Tibial nerve (tissue), 4 donors: ENCODE measurements around the gene KRT33B. TPM values are rescaled to one million over a fixed set of nuclear protein-coding genes. Genes with fewer than 3 reads are reported as not detected.
"Not testable (repeated sequence)": the region's sequence is repeated elsewhere in the genome, so short reads cannot be mapped to it uniquely, and the experiment has no call there.

Experiments
- DNase-seq, 2 donors: peaks; one replicate each; pipeline ENCODE4 v3.0.0-alpha.2; 2019; ENCODE audit warnings: low spot score in 2 of 2
- H3K27ac ChIP-seq, 4 donors: fragments of 200-600 bp; sonication (generic) in 3 of 4; one replicate each; pipeline ENCODE4 v1.5.1; 2017 to 2019; ENCODE audit warnings: mild to moderate bottlenecking in 1 of 4
- H3K27me3 ChIP-seq, 2 donors: fragments of 200-600 bp; sonication (generic) in 1 of 2; one replicate each; pipeline versions ENCODE4 v1.5.1 to v1.6.0; 2017 to 2019
- H3K36me3 ChIP-seq, 3 donors: fragments of 200-600 bp; sonication (generic); one replicate each; pipeline ENCODE4 v1.5.1; 2018 to 2019
- H3K4me1 ChIP-seq, 4 donors: fragments of 200-600 bp; sonication (generic) in 3 of 4; one replicate each; pipeline ENCODE4 v1.5.1; 2017 to 2019
- H3K4me3 ChIP-seq, 4 donors: fragments of 200-600 bp; sonication (generic) in 3 of 4; one replicate each; pipeline ENCODE4 v1.5.1; 2017 to 2019; ENCODE audit warnings: mild to moderate bottlenecking in 1 of 4, moderate library complexity in 1 of 4
- H3K9me3 ChIP-seq, 4 donors: fragments of 200-600 bp; sonication (generic) in 3 of 4; one replicate each; pipeline ENCODE4 v1.5.1; 2017 to 2019
- CTCF ChIP-seq, 5 experiments: fragments of 200-600 bp in 3 of 5; fragments of 450-650 bp in 2 of 5; sonication (generic) in 3 of 5; IDR thresholded peaks; one replicate each; pipeline ENCODE4 v1.5.1; 2016 to 2019; ENCODE audit warnings: antibody characterized with exemption in 5 of 5, mild to moderate bottlenecking in 3 of 5, moderate library complexity in 2 of 5
- EP300 ChIP-seq, 2 donors: sonication (generic); formaldehyde crosslinking; IDR thresholded peaks; one replicate each; pipeline ENCODE4 v1.6.1; 2017; ENCODE audit warnings: antibody characterized with exemption in 2 of 2, mild to moderate bottlenecking in 1 of 2
- POLR2A ChIP-seq, 2 donors: fragments of 450-650 bp; IDR thresholded peaks; one replicate each; pipeline ENCODE4 v1.6.1; 2017; ENCODE audit warnings: antibody characterized with exemption in 2 of 2, mild to moderate bottlenecking in 2 of 2, moderate library complexity in 2 of 2
- WGBS, 2 donors: methylation state at CpG; one replicate each; pipeline ENCODE4 v1.1.5; 2018; 5-methylcytosine and 5-hydroxymethylcytosine counted together
- total RNA-seq, 4 donors: library from RNA; depleted of rRNA; stranded (reverse); fragments of >200 nt; gene quantifications; one replicate each; pipeline ENCODE4 v1.1.0, GENCODE V29; 2016

The KRT33B gene
- total RNA-seq, 4 donors from 2014 or later: not detected

GRCh38 chr17:41396996-41397660, 27.5 kb upstream of the KRT33B start, which contains the start of gene KRT31:
Gene KRT31, minus strand, starts transcription at chr17:41397608. Its CDS starts 69 bp downstream, at chr17:41397539.
- Histone ChIP-seq H3K9me3 (no peaks in the 10 kb centered on the region), H3K36me3 (no peaks in the 10 kb centered on the region), H3K4me3 (no peak within 1 kb of the TSS), H3K4me1 (peaks cover 0 to 5% (median 0%) of the 10 kb centered on the region in 4 donors), H3K27me3 (no peaks in the 10 kb centered on the region), H3K27ac (no peak within 1 kb of the TSS)
- TF ChIP-seq CTCF (IDR thresholded peaks at IDR 0.05): no peak
- no peak for TF ChIP-seq POLR2A (IDR thresholded peaks at IDR 0.05)
- TF ChIP-seq EP300 (IDR thresholded peaks at IDR 0.05): no peak
- DNase-seq: no peak
- 80 to 91% methylated on average over 15 to 16 of the region's 16 CpGs for WGBS, 2 donors

GRCh38 chr17:41396340-41396739, 26.7 kb upstream of the KRT33B start:
- TF ChIP-seq CTCF (IDR thresholded peaks at IDR 0.05): no peak
- no peaks in the 10 kb centered on the region for H3K9me3 ChIP-seq
- 94 to 97% methylated on average over 7 of the region's 7 CpGs for WGBS, 2 donors
- peaks cover 0 to 5% (median 0%) of the 10 kb centered on the region in 4 donors for H3K4me1 ChIP-seq
- H3K27ac ChIP-seq: no peak overlapping the region
- H3K27me3 ChIP-seq: no peaks in the 10 kb centered on the region
- DNase-seq: no peak
- H3K36me3 ChIP-seq: no peaks in the 10 kb centered on the region
- no peak overlapping the region for H3K4me3 ChIP-seq

- Histone ChIP-seq H3K27me3 (no peaks in the 10 kb centered on the region), H3K9me3 (no peaks in the 10 kb centered on the region), H3K27ac (no peak overlapping the region), H3K36me3 (no peaks in the 10 kb centered on the region), H3K4me1 (peaks cover 0 to 5% (median 0%) of the 10 kb centered on the region in 4 donors), H3K4me3 (no peak overlapping the region)
- WGBS, 2 donors: 88 to 89% methylated on average over 1 of the region's 1 CpG
- TF ChIP-seq POLR2A (IDR thresholded peaks at IDR 0.05): no peak
- TF ChIP-seq CTCF (IDR thresholded peaks at IDR 0.05): no peak
- no peak for TF ChIP-seq EP300 (IDR thresholded peaks at IDR 0.05)
- no peak for DNase-seq
Measured at GRCh38 chr17:41395611-41396010, 26.0 kb upstream of the KRT33B start.

- not testable (repeated sequence) for H3K27me3 ChIP-seq, H3K36me3 ChIP-seq, H3K9me3 ChIP-seq, H3K4me3 ChIP-seq, H3K4me1 ChIP-seq, DNase-seq, H3K27ac ChIP-seq
- 82 to 88% methylated on average over 4 to 10 of the region's 12 CpGs for WGBS, 2 donors
Measured at GRCh38 chr17:41395044-41395443, 25.4 kb upstream of the KRT33B start.

- WGBS, 2 donors: 86 to 93% methylated on average over 10 of the region's 10 CpGs
- TF ChIP-seq EP300 (IDR thresholded peaks at IDR 0.05) (no peak), POLR2A (IDR thresholded peaks at IDR 0.05) (no peak), CTCF (IDR thresholded peaks at IDR 0.05) (no peak)
- Histone ChIP-seq H3K36me3 (no peaks in the 10 kb centered on the region), H3K4me3 (no peak overlapping the region), H3K4me1 (peaks cover 0 to 5% (median 0%) of the 10 kb centered on the region in 4 donors), H3K27ac (no peak overlapping the region), H3K9me3 (no peaks in the 10 kb centered on the region), H3K27me3 (no peaks in the 10 kb centered on the region)
- DNase-seq: no peak
Measured at GRCh38 chr17:41394254-41394996, 24.8 kb upstream of the KRT33B start.
